ENCODE measurements around the gene PARP3. TPM values are rescaled to one million over a fixed set of nuclear protein-coding genes. Genes with fewer than 3 reads are reported as not detected.
A peak's percentile ranks its signal among the peaks of the same experiment; 100 is the strongest.

Gene PARP3
- total RNA-seq, 1 donor from 2014 or later, result 7.9 TPM

DNA sequence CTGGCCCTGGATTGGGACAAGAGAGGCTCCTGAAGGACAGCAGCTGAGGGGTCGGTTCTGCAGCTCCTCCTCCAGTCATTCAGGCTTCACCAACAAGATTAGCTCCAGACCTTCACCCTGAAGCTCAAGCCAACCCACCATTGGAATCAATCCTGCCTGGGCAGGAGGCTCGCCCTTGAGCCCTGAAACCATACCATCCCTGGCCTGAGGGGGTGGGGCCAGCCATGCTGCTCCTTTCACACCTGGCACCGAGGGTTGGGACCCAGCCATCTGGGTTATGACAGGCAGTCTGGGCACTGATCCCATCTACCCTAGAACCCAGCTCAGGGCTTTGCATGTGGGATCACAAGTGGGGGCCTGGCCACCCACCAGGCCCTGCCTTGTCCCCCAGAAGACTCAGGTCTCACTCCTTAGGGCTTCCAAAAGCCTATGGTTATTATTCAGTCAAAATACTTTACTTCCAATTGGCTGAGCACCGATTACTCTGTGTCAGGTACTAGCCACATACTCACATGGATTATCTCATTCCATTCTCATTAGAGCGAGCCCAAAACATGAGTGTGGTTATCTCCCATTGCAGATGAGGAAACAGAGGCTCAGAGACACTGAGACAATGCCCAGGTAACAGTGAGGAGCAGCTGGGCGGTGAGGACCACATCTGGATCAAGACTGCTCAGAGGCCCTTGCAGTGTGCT lies 28.6 kb downstream of the PARP3 start:
- no peak for DNase-seq (ENCODE audit: low spot score, unreplicated experiment)
- H3K4me1 Mint-ChIP-seq (ENCODE audit: low read depth), result peaks cover 26% of the 10 kb centered on the region
- H3K4me3 Mint-ChIP-seq (ENCODE audit: low read depth), result no peak overlapping the region
- no peaks in the 10 kb centered on the region for H3K9me3 Mint-ChIP-seq (ENCODE audit: low read depth)
- H3K36me3 Mint-ChIP-seq (ENCODE audit: insufficient read depth), result no peaks in the 10 kb centered on the region
- H3K27me3 Mint-ChIP-seq, result no peaks in the 10 kb centered on the region
- TF ChIP-seq CTCF (IDR thresholded peaks at IDR 0.05; ENCODE audit: unreplicated experiment), result no peak
- no peak overlapping the region for H3K27ac Mint-ChIP-seq

GRCh38 chr3:51971350-51971749 lies 29.2 kb downstream of the PARP3 start:
- DNase-seq (ENCODE audit: low spot score, unreplicated experiment), result no peak
- no peaks in the 10 kb centered on the region for H3K36me3 Mint-ChIP-seq (ENCODE audit: insufficient read depth)
- H3K27me3 Mint-ChIP-seq, result no peaks in the 10 kb centered on the region
- no peaks in the 10 kb centered on the region for H3K9me3 Mint-ChIP-seq (ENCODE audit: low read depth)
- TF ChIP-seq CTCF (IDR thresholded peaks at IDR 0.05; ENCODE audit: unreplicated experiment), result no peak
- peaks cover 24% of the 10 kb centered on the region for H3K4me1 Mint-ChIP-seq (ENCODE audit: low read depth)
- no peak overlapping the region for H3K4me3 Mint-ChIP-seq (ENCODE audit: low read depth)
- no peak overlapping the region for H3K27ac Mint-ChIP-seq

DNA sequence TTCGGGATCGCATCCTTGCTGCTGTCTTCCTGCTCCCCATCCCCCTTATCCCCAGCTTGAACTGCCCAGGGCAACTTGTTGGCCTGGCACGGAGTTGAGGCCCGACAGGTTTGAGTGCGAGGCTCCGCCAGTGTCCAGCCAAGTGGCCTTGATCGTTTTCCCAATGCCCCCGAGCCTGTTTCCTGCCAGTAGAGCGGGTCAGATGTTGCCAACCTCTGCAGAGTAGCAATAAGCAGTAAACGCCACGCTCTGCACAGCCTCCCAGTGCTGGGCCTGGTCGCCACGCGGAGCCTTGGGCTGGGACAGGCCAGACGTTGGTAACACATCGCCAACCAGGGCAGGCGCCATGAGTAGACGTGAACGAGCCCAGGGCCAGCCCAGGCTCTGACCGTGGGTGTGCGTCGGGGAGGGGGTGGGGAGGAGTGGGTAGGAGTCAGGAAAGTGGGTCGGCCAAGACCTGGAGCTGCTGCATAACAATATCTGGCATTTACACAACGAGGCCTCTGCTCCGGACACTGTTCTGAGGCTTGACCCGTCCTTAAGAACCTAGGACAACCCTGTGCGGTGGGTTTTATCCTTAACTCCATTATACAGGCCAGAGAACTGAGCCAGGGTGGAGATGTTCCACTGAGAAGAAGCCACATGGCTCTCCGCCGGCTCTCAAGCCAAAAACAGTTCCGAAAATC lies 32.3 kb downstream of the PARP3 start:
- Mint-ChIP-seq H3K9me3 (ENCODE audit: low read depth) (no peaks in the 10 kb centered on the region), H3K27me3 (no peaks in the 10 kb centered on the region), H3K4me3 (ENCODE audit: low read depth) (peak overlapping the region; percentile 77), H3K27ac (peak overlapping the region; percentile 83), H3K4me1 (ENCODE audit: low read depth) (peaks cover 10% of the 10 kb centered on the region), H3K36me3 (ENCODE audit: insufficient read depth) (no peaks in the 10 kb centered on the region)
- peak; percentile 5 for TF ChIP-seq CTCF (IDR thresholded peaks at IDR 0.05; ENCODE audit: unreplicated experiment)
- DNase-seq (ENCODE audit: low spot score, unreplicated experiment), result no peak

DNA sequence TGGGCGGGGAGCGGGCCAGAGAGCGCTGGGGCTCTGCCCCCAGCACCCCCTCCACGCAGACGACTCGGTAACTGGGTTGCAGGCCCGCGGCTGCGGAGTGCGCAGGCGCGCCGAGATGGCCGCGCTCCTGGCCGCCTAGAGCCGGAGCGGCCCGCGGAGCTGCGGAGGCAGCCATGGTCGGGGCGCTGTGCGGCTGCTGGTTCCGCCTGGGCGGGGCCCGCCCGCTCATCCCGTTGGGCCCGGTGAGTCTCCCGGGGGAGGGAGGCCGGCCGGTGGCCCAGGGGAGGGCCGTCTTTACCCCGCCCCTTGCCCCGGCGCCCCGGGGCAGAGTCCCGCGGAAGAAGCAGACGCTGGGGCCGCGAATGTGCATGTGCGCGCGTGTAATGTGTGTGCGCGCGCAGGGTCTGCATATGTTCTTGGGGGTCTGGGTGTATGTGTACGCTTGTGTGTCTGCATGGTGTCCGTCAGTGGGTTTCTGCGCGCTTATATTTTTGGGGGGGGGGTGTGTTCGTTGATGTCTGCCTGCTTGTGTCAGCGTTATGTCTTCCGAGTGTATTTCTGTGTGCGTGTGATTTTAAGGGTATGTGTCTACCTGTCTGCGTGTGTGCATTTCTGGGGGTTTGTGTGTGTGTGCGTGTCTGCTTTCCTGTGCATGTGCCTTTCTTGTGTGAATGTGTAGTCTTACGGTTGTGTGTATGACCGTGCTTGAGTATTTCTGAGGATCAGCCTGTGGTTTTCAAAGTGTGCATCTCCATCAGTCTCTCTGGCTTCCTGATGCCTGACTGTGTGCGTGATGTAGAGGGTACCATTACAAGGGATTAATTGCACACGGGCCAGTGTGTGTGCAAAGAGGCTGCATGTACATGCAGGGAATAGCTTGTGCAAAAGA lies 33.0 kb downstream of the PARP3 start, which contains the start of gene ABHD14A:
Gene ABHD14A (plus strand): TSS at position 102 of the 889 bp plus-strand sequence. CDS start 72 bp downstream, at position 174.
- Mint-ChIP-seq H3K36me3 (ENCODE audit: insufficient read depth) (no peaks in the 10 kb centered on the region), H3K27ac (peak within 1 kb of the TSS; percentile 83), H3K9me3 (ENCODE audit: low read depth) (no peaks in the 10 kb centered on the region), H3K4me1 (ENCODE audit: low read depth) (peaks cover 10% of the 10 kb centered on the region), H3K4me3 (ENCODE audit: low read depth) (peak within 1 kb of the TSS; percentile 77), H3K27me3 (no peaks in the 10 kb centered on the region)
- no peak for TF ChIP-seq CTCF (IDR thresholded peaks at IDR 0.05; ENCODE audit: unreplicated experiment)
- DNase-seq (ENCODE audit: low spot score, unreplicated experiment), result peak; percentile 54

Data from progenitor cell of endocrine pancreas (in vitro differentiated cells).